ENCODE measurements around the gene UQCRC2.
A peak's percentile ranks its signal among the peaks of the same experiment; 100 is the strongest.
"Not testable (repeated sequence)": the region's sequence is repeated elsewhere in the genome, so short reads cannot be mapped to it uniquely, and the experiment has no call there.

The UQCRC2 gene

DNA sequence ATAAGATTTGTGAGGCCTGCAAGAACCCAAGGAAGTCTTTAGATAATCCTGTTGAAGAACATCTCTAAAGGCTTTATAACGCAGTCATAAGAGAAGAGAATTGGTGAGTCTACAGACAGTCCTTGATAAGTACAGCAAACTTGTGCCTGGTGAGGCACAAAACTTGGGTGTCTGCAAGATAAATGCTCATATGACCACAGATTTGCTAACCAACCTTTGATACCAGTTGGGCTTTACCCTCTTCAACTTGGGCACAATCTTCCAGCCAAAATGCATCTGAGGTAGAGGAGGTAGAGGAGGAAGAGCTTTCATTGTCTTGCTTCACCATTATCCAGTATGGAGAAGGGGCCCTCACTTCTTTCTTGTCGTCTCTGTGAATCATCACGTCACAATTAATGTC, 30.9 kb downstream of the UQCRC2 start:
- DNase-seq: no peak

DNA sequence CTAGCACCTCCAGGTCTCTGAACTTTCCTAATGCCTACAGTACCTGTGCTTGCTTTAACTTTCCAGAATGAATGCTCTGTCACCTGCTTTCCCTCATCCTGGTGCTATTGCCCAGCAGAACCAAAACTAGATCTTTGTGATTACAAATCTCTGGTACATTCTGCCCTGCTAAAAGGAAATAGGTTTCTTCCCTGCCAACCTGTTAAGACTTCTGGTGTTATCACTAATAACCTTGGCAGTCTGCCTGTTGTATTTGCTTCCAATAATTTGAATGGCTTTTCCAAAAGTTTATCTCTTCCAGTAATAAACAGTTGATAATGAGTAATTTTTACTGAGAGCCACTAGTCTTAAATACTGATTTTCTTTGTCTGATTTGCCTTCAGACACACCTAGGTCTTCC, 32.4 kb downstream of the UQCRC2 start:
- DNase-seq: no peak

DNA sequence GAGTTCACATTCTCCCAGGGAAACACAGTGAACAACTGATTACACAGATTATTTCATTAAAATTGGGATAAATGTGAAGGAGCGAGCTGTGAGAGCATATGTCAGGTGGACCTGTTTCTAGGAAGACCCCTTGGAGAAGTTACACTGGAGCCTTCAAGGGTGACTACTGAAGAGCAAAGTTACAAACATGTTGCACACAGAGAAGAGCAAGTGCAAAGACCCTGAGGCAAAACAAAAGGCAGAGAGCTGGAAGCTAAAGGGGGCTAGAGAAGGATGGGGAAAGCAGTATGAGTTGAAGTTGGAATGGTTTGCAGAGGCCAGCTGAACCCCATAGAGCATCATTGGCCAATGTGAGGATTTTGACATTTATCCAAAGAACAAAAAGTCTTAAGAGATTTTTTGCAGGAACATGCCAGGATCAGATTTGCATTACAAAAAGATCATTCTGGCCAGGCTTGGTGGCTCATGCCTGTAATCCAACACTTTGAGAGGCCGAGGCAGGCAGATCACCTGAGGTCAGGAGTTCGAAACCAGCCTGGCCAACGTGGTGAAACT, 33.6 kb downstream of the UQCRC2 start:
- DNase-seq: no peak

DNA sequence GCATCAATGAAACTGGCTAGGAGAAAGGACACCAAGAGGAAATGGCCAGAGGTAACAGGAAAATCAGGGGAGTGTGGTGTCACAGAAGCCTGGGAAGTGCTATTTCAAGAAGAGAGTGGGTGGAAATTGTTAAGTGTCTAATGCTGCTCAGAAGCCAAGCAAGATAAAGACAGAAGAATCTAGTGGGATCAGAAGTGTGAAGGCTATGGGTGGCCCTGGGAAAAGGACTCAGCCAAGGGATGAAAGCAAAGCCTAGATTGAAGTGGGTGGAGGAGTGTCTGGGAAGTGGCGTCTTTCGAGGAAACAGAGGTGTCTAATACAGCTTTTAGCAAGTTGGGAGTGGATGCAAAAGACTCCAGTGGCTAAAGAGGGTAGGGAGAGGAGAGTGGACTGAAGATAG, 34.3 kb downstream of the UQCRC2 start:
- no peak for DNase-seq

DNA sequence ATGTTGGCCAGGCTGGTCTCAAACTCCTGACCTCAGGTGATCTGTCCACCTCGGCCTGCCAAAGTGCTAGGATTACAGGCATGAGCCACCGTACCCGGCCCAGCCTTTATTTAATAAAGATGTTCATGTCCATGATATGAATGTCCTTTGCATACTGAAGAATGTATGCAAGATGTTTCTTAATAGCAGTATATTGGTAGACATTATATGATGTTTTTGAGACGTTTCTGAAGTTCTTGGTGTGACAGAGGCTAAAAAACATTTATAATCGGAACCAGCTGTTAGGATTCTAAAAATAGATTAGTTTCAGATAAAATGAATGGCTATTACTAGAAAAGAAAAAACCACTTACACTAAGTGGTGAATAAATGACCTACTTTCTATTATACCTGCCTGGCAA, 36.0 kb downstream of the UQCRC2 start:
- peak; percentile 27 for DNase-seq

DNA sequence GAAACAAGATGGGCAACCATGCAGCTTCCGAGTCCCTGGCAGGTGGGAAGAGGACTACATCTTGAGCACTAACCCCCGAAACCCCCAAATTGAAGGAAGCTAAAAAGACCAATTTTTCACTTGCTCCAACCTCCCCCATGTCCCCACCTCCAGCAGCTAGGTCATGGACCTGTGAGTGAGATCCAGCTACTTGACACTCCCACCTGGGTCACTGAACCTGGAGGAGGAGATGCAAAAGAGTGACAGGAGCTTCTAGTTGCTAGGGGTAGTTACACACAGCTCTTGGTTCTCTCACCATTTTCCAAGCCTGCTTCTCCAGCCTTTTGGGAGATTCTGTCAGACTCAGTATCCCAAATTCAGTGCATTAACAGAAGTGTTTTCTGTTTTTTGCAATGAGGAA, 36.6 kb downstream of the UQCRC2 start:
- DNase-seq: no peak

DNA sequence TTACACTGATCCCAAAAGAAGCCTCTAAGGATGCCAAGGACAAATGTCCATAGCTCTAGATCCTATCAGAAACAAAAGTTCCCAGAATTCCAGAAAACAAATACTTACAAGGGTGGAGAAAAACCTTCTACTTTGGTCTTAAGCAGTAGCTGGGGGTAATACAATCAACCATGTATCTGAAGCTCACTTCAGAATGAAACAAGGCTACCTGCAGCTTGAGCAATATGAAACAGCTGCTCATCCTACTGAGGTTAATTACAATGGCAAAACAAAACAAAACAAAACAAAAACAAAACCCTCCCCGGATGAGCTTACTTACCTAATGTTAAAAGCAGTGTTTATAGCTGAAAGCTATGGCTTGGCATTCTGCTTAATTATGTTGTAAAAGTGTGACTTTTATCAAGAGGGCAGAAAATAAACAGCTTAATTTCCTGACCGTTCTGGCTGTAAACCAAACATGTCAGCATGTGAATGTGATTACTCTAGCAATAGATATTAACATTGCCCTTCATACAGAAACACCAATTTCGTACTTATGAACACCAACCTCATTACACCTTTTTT, 37.3 kb downstream of the UQCRC2 start:
- no peak for DNase-seq

DNA sequence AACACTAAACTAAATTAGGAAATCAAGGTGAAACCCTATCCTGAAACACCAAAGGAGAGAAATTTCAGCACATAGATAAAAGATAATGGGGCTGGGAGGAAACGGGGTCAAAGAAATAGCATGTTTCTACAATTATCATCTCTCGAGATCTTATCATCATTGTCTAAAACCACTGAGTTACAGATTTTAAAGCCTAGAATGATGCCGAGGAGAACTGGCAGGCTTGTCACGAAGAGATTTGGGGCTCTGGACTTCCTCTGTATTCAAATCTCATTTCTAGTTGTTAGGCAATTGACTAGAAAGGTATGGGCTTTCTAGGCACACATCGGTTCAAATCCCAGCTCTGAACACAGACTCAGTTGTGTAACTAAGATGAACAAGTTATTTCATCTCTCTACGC, 38.5 kb downstream of the UQCRC2 start:
- DNase-seq: no peak

DNA sequence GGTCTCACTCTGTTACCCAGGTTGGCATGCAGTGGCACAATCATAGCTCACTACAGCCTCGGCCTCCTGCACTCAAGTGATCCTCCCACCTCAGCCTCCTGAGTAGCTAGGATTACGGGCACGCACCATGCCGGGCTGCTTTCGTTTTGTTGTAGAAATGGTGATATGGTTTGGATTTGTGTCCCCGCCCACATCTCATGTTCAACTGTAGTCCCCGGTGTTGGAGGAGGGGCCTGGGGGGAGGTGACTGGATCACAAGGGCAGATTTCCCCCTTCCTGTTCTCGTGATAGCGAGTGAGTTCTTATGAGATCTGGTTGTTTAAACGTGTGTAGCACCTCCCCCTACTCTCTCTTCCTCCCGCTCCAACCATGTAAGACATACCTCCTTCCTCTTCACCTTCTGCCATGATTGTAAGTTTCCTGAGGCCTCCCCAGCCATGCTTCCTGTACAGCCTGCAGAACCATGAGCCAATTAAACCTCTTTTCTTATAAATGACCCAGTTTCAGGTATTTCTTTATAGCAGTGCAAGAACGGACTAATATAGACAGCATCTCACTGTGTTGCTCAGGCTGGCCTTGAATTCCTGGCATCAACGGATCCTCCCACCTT, 41.8 kb downstream of the UQCRC2 start:
- DNase-seq: no peak

DNA sequence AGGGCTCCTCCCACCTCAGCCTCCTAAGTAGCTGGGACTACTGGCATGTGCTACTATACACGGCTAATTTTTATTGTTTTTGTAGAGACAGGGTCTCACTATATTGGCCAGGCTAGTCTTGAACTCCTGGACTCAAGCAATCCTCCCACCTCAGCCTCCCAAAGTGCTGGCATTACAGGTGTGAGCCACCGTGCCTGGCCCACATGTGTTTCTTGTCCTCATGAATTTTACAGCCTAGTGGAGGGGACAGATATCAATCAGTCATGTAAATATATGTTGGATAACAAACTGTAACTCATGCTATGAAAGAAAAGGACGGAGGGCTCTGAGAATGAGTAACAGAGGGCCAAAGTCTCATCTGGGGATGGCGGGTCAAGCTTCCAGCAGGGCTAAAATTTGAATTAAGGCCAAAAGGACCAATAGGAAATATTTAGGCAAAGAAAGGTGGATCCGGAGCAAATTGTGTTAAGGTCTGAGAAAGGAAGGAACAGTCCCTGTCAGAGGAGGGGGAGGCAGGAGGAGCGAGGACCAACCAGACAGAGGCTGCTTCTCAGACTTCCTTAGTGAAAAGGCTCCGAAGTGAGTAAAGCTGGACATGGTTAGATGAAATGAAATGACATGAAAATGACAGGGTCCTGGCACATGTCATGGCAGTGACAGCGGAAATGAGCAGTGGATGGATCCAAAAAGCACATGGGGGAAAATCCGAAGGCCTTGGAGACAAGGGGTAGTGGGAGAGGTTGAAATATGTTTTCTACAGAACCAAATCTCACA, 43.9 kb downstream of the UQCRC2 start:
- no peak for DNase-seq

DNA sequence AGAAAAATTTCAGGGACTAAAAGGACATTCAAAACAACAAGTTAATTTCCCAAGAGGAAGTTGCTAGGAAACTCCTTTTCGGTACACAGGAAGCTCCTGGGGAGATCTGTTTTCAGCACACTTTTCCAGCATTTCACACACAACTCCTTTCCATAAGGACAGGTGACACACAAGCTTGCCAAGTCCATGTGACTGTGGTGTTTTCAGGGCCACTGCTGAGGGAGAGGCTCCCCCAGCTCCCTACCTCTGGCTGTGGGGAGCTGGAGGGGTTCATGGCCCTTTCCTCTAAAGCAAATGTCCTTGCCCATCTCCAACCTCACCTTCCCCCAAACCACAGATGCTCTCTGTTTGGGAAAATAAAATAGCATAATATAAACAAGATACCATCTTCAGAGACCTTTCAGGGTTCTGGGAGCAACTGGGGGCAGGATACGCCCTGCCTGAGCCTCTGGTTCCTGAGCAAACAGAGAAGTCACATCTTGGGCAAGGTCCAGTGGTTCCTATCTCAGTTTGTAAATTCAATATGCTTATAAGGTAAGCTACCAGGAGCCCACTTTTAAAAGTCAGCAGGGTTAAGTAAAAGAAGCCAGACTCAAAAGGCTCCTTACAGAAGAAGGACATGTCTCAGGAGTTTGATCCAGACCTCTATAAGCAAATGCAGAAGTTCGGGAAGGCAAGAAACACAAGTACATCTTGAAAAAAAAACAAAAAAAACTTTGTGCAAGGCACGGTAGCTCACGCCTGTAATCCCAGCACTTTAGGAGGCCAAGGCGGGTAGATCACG, 44.7 kb downstream of the UQCRC2 start:
- DNase-seq: no peak

DNA sequence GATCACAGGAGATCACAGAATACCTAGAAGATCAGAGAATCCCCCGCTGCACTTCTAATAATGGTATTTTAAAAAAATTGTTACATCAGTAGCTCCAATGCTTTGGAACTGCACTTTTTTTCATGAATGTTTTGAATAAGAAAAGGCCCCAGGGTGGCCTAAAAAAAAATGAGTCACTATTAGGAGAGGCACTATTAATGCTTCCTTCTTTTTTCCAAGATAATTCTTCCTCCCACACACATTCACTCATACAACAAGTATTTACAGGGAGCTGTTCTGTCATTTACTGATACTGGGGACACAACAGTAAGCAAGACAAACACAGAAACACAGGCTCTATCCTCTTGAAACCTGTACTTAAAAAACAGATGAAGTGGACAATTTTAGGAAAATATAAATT, 48.4 kb downstream of the UQCRC2 start:
- no peak for DNase-seq

DNA sequence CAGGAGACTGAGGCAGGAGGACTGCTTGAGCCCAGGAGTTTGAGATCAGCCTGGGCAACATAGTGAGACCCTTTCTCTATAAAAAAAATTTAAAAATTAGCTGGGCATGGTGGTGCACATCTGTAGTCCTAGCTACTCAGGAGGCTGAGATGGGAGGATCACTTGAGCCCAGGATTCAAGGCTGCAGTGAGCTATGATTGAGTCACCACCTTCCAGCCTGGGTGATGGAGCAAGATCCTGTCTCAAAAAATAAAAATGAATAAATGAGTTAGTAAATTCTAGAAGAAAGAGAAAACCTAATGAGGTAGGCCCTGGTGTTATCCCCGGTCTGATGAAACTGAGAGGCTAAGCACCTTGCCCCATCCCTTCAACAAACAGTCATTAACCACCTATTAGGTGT, 48.9 kb downstream of the UQCRC2 start:
- not testable (repeated sequence) for DNase-seq

DNA sequence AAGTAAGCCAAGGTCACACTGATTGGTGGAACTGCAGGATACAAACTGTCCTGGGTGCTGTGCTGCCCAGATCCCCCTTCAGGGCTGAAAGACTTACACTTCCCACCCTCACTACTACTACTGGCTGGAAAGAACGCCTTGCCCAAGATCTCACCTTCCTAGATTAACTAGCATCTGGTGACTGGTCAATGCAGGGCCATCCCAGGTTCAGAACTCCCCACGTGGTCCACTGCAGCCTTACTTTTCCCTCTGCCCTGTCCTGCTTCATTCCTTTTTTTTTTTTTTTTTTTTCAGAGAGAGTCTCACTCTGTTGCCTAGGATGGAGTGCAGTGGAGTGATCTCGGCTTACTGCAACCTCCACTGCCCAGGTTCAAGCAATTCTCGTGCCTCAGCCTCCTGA, 50.0 kb downstream of the UQCRC2 start:
- no peak for DNase-seq

DNA sequence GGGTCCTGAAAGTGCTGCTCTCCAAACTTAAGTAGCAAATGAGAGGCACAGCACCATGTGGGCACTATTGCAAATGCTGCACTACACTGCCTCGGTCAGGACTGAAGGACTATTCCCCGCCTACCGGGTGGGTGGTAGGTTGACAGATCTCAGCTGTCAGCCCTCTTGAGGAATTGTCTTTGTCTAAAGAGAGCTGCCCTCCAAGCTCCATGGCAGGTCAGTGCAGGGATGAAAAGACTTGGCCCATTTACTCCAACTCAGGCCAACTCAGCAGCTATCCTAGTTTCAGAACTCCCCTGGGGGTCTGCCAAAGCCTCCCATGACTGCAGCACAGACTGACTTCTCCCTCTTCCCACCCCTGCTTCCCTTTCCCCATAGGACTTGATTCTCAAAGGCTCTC, 51.2 kb downstream of the UQCRC2 start:
- DNase-seq: no peak

DNA sequence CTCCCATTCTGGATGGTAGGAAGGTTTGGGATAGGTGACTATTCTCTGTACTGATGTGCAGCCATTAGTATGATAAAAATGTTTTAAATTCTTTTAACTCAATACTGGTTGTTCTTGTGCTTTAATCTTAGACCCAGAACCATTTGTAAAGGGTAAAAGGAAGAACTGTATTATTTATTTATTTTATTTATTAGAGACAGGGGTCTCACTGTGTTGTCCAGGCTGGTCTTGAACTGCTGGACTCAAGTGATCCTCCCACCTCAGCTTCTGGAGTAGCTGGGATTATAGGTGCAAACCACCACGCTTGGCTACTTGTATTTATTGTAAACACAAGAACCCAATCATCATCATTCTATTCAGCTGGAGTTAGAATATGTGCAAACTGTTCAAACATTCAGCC, 52.6 kb downstream of the UQCRC2 start:
- no peak for DNase-seq

DNA sequence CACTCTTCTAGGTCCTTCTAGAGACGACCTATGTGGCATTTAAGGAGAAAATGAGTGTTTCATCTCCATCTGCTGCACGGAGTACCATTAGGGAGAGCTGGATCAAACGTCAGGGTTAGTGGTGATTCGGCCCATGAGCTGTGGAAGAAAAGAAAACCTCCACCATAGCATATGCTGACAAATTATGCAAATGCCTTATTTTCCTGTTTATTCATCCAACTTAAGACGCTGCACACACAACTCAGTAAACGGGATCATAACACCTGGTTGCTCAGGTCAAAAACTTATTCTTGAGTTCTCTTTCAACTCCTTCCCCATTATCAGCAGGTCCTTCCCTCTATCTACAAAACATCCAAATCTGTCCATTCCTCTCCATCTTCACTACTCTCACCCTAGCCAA, 53.5 kb downstream of the UQCRC2 start:
- no peak for DNase-seq

DNA sequence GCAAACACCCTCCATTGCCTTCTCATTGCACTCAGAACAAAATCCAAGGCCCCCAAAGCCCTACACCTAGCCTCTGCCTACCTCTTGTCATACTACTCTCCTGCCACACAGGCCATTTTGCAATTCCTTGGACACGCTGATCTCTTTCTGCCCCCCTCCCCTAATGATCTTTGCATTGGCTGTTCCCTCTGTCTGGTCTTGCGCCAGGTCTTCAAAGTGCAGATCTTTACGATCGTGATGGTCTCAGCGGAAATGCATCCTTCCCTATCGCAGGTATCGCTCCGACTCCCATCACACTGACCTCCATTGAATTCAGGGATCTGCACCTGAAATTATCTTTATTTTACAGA, 54.0 kb downstream of the UQCRC2 start:
- no peak for DNase-seq

DNA sequence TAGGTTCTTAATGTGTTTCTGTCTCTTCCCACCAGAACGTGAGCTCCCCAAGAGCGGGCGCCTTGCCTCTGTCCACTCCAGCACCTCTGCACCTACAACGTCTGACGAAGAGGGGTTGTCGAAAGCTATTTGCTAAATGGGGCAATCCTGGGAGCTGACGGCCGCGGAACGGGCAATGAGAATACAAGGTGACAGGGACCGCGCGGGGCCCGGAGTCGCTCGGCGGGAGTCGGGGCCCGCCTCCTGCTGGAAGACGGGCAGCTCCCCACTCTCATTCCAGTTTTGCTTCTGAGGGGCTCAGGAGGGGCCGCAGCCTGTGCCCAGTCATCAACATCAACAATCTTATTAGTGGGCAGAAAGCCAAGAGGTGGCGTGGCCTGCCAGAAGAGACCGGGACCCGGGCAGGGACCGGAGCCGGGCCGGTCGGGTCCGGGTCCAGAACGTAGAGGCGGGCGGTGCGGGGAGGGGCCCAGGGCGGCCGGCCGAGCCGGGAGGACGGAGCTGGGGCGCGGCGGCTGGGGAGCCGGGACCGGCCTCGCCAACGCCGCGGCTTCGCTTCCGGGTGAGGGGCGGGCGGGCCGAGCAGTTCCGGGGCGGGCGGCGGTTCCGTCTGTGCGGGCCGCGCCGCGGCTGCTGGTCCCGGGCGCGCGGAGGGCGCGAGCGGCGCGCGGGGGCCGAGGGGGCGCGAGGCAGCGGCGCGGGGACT, 54.5 kb downstream of the UQCRC2 start, which contains the start of gene MOSMO:
MOSMO (plus strand) TSS at position 603 of the 706 bp plus-strand sequence. CDS start 191 bp downstream, outside the sequence.
- DNase-seq: peak; percentile 67

DNA sequence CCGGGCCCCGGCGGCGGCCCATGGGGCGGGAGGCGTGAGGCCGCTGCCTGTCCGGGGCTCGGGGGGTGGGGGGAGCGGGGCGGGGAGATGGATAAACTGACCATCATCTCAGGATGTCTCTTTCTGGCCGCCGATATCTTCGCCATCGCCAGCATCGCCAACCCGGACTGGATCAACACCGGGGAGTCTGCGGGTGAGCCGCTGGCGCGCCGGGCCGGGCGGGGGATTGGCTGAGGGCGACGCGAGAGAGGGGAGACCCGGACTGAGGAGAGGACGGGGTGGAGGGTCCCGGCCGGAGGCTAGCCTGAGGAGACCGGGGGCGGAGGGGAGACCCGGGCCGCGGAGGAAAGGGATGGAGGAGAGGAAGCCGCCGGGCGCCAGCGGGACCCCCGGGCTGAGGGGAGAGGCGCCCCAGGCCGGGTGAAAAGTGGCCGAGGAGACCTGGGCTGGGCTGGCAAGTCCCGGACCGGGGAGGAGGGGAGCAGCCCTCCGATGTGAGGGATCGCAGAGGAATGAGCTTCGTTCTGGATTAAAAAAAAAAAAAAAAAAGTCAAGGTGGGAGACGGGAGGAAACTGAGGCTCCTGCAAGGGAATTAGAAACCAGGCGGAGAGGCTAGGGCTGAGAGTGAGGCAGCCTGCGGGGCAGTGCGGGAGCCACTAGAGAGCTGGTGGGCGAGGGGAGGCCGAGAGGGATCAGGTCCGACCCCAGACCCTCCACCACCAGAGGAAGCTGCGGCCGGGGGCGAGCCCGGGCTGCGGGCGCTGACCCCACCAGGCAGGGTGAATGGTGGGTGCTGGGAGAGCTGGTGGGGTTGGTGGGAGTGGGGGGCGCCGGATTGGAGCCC, 55.3 kb downstream of the UQCRC2 start:
- no peak for DNase-seq

DNA sequence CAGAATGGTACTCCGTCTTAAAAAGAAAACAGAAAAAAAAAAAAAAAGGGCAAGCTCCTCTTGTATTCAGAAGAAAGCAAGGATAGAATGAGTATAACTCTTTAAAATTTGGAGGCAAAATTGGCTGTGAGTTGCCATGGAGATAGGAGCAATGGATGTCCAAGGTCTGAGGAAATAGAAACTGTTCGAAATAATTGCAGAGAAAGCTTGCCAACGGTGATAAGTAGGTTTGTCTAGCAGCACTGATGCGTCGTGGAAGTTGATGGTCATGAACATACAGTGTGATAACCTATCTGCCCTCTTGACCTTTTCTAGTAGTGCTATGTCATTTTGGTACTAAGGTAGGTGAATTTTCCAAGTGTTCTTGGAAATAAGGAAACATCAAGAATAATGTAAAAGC, 57.7 kb downstream of the UQCRC2 start:
- DNase-seq: no peak

DNA sequence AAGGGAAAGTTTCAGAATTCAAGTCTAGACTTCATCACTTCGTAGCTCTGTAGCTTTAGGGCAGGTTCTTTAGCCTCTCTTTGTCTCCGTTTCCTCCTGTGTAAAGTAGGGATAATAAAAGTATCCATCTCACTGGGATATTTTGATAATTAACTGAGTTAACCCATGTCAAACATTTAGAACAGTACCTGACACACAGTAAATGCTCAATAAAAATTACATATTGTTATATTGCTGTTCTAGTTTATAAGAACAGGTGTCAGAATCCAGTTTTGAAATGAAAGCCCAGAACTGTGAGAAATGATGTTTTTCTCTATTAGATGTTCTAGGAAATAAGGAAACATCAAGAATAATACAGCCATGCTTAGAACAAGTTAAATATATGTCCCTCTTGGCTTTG, 59.1 kb downstream of the UQCRC2 start:
- no peak for DNase-seq

Measured in NCI-H2227 treated with DMSO at 0.1 percent for 48 hours (cell line).